GM23338 (cell line): ENCODE data around the gene SCN4A.

Experiments
- CREB1 ChIP-seq: fragments of 250-450 bp; sonication (Bioruptor Pico); IDR thresholded peaks from 2 replicates; pipeline ENCODE4 v1.5.0; 2020; ENCODE audit warnings: low read depth, mild to moderate bottlenecking, moderate library complexity
- EZH2 ChIP-seq: fragments of 200-600 bp; sonication (generic); IDR thresholded peaks from one replicate; pipeline ENCODE4 v1.8.0; 2017; ENCODE audit warnings: antibody characterized with exemption, mild to moderate bottlenecking, low read depth; ENCODE audit not compliant: unreplicated experiment
- EZH2phosphoT487 ChIP-seq: fragments of 200-600 bp; sonication (generic); IDR thresholded peaks from one replicate; pipeline ENCODE4 v1.8.1; 2018; ENCODE audit warnings: antibody characterized with exemption; ENCODE audit not compliant: unreplicated experiment
- JUNB ChIP-seq: IDR thresholded peaks from one replicate; pipeline ENCODE4 v1.6.1; 2016; ENCODE audit warnings: antibody characterized with exemption; ENCODE audit not compliant: unreplicated experiment
- NANOG ChIP-seq: IDR thresholded peaks from 2 replicates; pipeline ENCODE4 v1.6.1; 2016; ENCODE audit warnings: antibody characterized with exemption, borderline replicate concordance
- POLR2AphosphoS5 ChIP-seq: IDR thresholded peaks from 2 replicates; pipeline ENCODE4 v1.6.1; 2016; ENCODE audit warnings: antibody characterized with exemption, low read depth
- ZNF114 ChIP-seq: fragments of 250-450 bp; sonication (Bioruptor Pico); IDR thresholded peaks from 2 replicates; pipeline ENCODE4 v1.5.0; 2020; ENCODE audit warnings: mild to moderate bottlenecking, moderate library complexity
- ZNF331 ChIP-seq: fragments of 250-450 bp; sonication (Bioruptor Pico); IDR thresholded peaks from 2 replicates; pipeline ENCODE4 v1.5.0; 2020; ENCODE audit warnings: low read depth, mild to moderate bottlenecking, moderate library complexity
- TF ChIP-seq, protein P1 (sequence below): IDR thresholded peaks from one replicate; pipeline ENCODE4 v1.6.1; 2018; ENCODE audit warnings: antibody characterized with exemption; ENCODE audit not compliant: unreplicated experiment
- TF ChIP-seq, protein P2 (sequence below), 2 experiments: fragments of 200-600 bp in 1 of 2; sonication (generic) in 1 of 2; conservative IDR thresholded peaks; 2 replicates each; pipeline versions ENCODE4 v1.5.1 to v1.6.1; 2016 to 2017; ENCODE audit warnings: antibody characterized with exemption in 2 of 2, low read depth in 2 of 2, mild to moderate bottlenecking in 2 of 2, moderate library complexity in 1 of 2
- TF ChIP-seq, protein P3 (sequence below): IDR thresholded peaks from 2 replicates; pipeline ENCODE4 v1.6.1; 2016; ENCODE audit warnings: antibody characterized with exemption
- TF ChIP-seq, protein P4 (sequence below): fragments of 250-450 bp; sonication (Bioruptor Pico); IDR thresholded peaks from 2 replicates; pipeline ENCODE4 v1.5.0; 2020; ENCODE audit warnings: mild to moderate bottlenecking, moderate library complexity

DNA sequence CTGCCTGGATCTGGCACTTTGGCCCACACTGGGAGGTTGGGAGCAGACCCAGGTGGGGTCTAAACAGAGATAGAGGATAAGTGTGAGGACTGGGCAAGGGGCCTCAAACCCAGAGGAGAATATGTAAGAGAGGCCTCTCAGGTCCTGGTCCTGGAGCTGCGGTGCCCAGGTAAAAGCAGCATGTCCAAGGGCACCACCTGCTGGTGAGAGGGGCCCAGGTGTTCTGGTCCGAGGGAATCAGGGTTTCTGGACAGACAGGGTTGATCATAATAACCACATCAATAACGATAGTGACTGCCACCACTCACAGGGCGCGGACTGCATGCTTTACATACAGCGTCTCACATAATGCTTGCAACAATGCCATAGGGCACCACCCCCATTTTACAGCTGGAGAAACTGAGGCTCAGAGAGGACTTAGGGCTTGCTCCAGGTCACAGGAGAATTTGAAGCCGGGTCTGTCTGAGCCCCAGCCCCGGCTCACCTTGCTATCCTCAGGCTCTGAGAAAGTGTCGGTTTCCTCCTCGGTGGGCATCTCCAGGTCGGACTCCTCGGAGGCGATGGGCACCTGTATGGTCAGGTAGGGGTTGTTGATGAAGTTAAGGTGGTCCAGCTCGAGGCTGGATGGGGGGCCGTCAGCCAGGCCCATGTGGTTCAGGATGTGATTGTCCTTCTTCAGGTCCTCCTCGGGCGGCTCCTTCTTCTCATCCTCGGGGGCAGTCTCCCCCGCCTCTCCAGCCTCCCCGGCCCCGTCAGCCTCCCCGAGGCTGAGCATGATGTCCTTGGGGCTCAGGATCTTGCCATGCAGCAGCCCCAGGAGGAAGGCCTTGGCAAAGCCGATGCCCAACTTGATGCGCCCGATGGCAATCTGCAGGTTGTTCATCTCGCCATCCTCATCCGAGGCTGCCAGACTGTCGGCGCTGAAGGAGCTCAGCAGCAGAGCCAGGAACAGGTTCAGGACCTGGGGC, 21.5 kb downstream of the SCN4A start:
- TF ChIP-seq, protein P1, sequence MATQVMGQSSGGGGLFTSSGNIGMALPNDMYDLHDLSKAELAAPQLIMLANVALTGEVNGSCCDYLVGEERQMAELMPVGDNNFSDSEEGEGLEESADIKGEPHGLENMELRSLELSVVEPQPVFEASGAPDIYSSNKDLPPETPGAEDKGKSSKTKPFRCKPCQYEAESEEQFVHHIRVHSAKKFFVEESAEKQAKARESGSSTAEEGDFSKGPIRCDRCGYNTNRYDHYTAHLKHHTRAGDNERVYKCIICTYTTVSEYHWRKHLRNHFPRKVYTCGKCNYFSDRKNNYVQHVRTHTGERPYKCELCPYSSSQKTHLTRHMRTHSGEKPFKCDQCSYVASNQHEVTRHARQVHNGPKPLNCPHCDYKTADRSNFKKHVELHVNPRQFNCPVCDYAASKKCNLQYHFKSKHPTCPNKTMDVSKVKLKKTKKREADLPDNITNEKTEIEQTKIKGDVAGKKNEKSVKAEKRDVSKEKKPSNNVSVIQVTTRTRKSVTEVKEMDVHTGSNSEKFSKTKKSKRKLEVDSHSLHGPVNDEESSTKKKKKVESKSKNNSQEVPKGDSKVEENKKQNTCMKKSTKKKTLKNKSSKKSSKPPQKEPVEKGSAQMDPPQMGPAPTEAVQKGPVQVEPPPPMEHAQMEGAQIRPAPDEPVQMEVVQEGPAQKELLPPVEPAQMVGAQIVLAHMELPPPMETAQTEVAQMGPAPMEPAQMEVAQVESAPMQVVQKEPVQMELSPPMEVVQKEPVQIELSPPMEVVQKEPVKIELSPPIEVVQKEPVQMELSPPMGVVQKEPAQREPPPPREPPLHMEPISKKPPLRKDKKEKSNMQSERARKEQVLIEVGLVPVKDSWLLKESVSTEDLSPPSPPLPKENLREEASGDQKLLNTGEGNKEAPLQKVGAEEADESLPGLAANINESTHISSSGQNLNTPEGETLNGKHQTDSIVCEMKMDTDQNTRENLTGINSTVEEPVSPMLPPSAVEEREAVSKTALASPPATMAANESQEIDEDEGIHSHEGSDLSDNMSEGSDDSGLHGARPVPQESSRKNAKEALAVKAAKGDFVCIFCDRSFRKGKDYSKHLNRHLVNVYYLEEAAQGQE = no peak
- TF ChIP-seq, protein P2, sequence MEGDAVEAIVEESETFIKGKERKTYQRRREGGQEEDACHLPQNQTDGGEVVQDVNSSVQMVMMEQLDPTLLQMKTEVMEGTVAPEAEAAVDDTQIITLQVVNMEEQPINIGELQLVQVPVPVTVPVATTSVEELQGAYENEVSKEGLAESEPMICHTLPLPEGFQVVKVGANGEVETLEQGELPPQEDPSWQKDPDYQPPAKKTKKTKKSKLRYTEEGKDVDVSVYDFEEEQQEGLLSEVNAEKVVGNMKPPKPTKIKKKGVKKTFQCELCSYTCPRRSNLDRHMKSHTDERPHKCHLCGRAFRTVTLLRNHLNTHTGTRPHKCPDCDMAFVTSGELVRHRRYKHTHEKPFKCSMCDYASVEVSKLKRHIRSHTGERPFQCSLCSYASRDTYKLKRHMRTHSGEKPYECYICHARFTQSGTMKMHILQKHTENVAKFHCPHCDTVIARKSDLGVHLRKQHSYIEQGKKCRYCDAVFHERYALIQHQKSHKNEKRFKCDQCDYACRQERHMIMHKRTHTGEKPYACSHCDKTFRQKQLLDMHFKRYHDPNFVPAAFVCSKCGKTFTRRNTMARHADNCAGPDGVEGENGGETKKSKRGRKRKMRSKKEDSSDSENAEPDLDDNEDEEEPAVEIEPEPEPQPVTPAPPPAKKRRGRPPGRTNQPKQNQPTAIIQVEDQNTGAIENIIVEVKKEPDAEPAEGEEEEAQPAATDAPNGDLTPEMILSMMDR (conservative IDR thresholded peaks at IDR 0.05; ENCODE audit: low read depth in 2 of 2) = peak; percentile 77 to 85
- TF ChIP-seq POLR2AphosphoS5 (no peak), EZH2phosphoT487 (no peak), EZH2 (no peak), ZNF331 (CRISPR knock-in tag) (no peak), JUNB (no peak), CREB1 (no peak), NANOG (no peak), ZNF114 (CRISPR knock-in tag) (no peak)
- TF ChIP-seq, protein P3, sequence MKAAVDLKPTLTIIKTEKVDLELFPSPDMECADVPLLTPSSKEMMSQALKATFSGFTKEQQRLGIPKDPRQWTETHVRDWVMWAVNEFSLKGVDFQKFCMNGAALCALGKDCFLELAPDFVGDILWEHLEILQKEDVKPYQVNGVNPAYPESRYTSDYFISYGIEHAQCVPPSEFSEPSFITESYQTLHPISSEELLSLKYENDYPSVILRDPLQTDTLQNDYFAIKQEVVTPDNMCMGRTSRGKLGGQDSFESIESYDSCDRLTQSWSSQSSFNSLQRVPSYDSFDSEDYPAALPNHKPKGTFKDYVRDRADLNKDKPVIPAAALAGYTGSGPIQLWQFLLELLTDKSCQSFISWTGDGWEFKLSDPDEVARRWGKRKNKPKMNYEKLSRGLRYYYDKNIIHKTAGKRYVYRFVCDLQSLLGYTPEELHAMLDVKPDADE = no peak
- TF ChIP-seq, protein P4, sequence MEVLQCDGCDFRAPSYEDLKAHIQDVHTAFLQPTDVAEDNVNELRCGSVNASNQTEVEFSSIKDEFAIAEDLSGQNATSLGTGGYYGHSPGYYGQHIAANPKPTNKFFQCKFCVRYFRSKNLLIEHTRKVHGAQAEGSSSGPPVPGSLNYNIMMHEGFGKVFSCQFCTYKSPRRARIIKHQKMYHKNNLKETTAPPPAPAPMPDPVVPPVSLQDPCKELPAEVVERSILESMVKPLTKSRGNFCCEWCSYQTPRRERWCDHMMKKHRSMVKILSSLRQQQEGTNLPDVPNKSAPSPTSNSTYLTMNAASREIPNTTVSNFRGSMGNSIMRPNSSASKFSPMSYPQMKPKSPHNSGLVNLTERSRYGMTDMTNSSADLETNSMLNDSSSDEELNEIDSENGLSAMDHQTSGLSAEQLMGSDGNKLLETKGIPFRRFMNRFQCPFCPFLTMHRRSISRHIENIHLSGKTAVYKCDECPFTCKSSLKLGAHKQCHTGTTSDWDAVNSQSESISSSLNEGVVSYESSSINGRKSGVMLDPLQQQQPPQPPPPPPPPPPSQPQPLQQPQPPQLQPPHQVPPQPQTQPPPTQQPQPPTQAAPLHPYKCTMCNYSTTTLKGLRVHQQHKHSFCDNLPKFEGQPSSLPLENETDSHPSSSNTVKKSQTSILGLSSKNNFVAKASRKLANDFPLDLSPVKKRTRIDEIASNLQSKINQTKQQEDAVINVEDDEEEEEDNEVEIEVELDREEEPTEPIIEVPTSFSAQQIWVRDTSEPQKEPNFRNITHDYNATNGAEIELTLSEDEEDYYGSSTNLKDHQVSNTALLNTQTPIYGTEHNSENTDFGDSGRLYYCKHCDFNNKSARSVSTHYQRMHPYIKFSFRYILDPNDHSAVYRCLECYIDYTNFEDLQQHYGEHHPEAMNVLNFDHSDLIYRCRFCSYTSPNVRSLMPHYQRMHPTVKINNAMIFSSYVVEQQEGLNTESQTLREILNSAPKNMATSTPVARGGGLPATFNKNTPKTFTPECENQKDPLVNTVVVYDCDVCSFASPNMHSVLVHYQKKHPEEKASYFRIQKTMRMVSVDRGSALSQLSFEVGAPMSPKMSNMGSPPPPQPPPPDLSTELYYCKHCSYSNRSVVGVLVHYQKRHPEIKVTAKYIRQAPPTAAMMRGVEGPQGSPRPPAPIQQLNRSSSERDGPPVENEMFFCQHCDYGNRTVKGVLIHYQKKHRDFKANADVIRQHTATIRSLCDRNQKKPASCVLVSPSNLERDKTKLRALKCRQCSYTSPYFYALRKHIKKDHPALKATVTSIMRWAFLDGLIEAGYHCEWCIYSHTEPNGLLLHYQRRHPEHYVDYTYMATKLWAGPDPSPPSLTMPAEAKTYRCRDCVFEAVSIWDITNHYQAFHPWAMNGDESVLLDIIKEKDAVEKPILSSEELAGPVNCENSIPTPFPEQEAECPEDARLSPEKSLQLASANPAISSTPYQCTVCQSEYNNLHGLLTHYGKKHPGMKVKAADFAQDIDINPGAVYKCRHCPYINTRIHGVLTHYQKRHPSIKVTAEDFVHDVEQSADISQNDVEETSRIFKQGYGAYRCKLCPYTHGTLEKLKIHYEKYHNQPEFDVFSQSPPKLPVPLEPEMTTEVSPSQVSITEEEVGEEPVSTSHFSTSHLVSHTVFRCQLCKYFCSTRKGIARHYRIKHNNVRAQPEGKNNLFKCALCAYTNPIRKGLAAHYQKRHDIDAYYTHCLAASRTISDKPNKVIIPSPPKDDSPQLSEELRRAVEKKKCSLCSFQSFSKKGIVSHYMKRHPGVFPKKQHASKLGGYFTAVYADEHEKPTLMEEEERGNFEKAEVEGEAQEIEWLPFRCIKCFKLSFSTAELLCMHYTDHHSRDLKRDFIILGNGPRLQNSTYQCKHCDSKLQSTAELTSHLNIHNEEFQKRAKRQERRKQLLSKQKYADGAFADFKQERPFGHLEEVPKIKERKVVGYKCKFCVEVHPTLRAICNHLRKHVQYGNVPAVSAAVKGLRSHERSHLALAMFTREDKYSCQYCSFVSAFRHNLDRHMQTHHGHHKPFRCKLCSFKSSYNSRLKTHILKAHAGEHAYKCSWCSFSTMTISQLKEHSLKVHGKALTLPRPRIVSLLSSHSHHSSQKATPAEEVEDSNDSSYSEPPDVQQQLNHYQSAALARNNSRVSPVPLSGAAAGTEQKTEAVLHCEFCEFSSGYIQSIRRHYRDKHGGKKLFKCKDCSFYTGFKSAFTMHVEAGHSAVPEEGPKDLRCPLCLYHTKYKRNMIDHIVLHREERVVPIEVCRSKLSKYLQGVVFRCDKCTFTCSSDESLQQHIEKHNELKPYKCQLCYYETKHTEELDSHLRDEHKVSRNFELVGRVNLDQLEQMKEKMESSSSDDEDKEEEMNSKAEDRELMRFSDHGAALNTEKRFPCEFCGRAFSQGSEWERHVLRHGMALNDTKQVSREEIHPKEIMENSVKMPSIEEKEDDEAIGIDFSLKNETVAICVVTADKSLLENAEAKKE = no peak
